Activated effector memory CD4-positive, alpha-beta T cell treated with Interleukin-2 at 50 U/mL for 16 hours (primary cell): ENCODE results near the gene XKR3.
"Not testable (repeated sequence)": the region's sequence is repeated elsewhere in the genome, so short reads cannot be mapped to it uniquely, and the experiment has no call there.

ENCODE experiments used
- DNase-seq: peaks from one replicate; pipeline ENCODE4 v3.0.0-alpha.2; 2020

XKR3 gene

DNA sequence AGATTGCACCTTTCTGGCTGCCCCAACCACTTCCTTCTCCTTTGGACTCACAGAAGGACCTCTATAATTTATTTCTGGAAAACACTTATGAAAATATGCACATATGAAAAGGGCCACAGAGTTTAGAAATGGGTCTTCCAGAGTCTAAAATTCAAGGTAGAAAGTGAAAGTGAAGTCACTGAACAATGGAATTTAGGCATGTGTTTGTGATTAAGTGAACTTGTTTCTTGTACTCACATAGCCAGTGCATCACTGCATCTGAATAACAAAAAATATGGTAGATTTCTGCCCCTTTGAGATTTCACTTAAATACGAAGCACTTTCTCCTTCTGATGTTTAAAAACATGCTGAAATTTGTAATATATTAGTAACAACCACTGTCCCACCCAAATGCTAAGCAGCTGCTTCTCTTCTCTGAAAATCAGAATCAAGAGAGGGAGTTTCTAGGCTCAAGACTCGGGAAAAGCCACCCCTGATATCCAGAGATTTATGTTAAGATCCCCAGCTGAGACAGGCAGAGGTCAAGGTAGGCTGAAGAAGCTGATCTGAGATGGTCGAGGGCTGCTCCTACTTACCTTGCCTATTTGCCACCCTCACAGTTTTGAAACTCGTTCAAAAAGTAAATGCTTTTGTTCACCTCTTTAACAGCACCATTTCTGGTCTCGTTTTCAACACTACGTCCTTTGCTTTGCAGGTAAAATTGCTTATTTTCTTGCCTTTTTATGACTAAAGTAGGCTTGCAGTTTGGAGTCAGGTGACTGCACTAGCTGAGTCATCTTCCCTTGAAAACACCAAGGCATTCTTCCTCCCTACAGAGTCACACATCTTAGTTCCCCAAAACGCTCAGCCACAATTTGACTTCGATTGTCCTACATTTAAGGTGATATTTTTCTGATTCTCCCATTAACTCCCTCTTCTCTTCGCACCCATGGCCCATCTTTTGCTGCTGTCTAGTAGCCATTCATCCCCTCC lies at the start of gene XKR3:
Gene XKR3, minus strand, starts transcription at position 696 of the 972 bp plus-strand sequence. CDS start 17,338 bp downstream, outside the sequence.
- no peak for DNase-seq

DNA sequence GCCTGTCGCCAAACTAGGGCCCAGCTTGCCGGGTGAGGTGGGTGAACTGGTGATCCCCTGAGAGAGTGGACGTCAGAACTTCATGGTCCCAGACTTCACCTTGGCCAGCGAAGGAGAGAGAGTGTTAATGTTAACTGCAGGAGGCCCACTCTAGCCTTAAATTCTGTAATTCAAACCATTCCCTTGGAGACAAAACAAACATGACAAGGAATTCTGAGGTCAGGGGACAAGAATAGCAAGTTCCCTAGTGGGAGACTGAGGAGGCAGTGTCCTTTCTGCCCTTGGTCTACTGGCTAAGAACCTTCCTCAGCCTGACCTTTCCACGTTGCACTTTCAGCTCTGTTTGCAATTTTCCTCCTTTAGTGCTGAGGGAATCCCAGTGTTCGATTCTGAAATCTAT lies 44.4 kb upstream of the XKR3 start:
- DNase-seq = not testable (repeated sequence)

DNA sequence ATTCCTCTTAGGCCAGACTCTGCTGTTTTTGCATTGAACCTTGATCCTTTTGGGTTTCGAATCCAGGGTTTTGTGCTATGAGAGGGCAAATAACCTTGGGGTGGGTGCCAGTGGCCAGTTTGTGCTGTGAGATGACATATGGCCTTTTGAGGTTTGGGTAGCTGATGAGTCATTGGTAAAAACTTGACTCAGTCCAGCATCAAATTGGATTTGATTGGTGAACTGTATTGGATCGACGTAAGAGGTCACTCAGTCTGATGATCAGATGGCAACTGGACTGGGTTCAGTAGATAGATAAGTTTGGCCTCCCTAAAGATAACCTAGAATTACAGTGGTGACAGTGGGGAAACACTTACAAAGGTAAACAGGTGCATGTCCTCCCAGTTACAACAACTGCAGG lies 41.0 kb upstream of the XKR3 start:
- DNase-seq = no peak

DNA sequence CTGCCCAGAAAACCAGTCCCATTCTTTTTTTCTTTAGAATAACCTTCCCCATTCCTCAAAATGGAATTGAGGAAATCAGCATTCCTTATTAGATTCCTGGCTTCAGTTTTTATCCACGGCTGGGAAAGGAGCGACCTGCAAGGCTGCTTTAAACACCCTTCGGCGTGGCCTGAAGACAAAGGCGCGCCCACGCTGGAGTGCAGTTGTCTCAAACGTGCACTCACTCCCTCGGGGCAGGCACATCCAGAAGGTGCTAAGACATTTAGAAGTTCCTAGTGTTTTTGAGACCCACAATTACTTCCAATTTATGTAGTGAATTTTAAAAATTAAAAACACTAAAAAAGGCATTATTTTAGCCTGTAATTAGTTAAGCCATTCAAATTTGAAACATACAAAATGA lies 31.6 kb upstream of the XKR3 start:
- not testable (repeated sequence) for DNase-seq

GRCh38 chr22:16854631-16855030 lies 29.4 kb upstream of the XKR3 start:
- no peak for DNase-seq

- not testable (repeated sequence) for DNase-seq
Measured at GRCh38 chr22:16851268-16851996, 26.2 kb upstream of the XKR3 start.

- no peak for DNase-seq
Measured at GRCh38 chr22:16847271-16847670, 22.1 kb upstream of the XKR3 start.

DNA sequence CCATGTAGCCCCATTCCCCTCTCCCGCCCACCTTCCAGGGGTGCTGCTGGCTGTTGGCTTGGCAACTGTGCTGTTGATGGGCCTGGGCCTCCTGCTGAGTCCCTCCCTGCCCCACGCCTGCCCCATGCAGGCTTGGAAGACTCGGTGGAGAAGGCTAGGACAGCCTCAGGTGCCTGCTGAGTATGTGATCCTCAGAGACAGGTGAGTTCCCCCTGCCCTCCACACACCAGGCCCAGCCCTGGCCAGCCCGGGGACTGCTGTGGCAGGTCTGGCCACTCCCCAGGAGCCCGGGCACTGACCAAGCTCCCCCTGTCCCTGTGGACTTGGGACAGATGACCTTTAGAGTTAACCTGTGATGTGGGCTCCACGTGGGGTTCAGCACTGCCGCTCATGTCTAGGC lies 20.7 kb upstream of the XKR3 start:
- DNase-seq = no peak

- no peak for DNase-seq
Measured at GRCh38 chr22:16845465-16845864, 20.3 kb upstream of the XKR3 start.

DNA sequence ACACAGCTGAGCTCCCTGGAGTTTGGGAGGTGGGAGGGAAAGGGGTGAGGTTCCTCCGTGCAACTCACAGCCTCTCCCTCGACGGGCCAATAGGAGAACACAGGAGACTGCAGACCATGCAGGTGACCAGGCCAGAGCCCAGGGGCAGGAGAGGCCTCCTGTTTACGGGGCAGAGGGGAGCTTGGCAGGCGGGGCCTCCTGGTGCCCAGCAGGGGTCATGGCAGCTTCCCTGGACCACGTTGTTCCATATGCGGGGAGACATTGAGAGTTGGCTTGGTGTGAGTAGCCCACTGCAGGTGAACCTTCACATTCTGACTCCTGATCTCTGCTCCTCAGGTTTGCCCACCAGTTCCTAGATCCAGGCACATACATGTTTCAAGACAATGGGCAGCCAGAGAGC lies 19.3 kb upstream of the XKR3 start:
- DNase-seq = no peak

DNA sequence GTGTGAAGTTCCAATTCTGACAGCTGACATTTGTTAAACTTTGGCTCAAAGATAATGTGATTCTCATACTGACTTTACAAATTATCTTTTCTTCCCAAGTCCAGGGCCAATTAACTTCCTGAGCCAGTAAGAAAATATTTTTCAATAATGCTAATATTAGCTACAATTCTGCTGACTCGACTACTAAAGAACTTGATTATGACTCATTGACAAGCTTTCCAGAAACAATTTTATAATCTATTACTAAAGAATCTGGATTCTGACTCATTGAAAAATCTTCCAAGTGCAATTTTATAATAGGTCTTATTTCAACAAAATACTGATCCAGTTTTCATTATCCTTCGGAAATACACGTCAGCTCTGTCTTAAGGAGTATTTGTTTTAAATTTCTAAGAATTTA lies 12.9 kb upstream of the XKR3 start:
- DNase-seq = no peak

DNA sequence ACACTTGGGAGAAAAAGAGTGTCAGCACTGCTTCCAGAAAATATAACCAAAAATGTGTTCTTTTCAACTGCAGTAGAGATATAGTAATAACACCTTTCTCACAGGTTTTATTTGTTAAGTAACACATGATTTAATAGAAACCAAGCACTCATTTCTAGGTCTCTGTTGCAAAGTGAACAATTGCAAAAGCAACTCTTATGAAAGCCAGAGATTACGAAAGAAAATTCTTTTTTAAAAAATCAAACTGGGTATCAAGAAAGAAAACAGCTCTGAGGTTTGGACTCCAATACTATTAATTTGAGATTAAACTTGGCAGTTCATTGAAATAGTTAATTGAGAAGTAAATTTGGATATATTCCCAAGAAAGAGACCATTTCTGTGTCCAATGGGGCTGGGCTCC lies 9.8 kb upstream of the XKR3 start:
- no peak for DNase-seq

- no peak for DNase-seq
Measured at GRCh38 chr22:16831257-16831656, 6.0 kb upstream of the XKR3 start.

DNA sequence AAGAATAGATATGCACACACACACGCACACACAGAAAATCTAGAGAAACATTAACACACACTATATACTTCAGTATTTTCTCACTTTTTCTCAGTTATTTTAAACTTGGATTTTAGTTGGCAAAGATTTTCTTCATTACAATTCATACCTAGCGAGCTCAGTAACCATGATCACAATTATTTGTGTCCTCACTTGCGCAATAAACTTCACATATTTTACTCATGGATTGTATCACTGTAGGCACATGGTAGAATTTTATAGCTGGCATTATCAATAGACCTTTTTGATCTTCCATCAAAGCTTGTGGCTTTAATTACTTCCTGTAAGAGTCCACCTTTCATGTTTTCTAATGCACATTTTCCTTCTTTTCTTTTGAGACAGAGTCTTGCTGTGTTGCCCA lies 4.8 kb upstream of the XKR3 start:
- no peak for DNase-seq

DNA sequence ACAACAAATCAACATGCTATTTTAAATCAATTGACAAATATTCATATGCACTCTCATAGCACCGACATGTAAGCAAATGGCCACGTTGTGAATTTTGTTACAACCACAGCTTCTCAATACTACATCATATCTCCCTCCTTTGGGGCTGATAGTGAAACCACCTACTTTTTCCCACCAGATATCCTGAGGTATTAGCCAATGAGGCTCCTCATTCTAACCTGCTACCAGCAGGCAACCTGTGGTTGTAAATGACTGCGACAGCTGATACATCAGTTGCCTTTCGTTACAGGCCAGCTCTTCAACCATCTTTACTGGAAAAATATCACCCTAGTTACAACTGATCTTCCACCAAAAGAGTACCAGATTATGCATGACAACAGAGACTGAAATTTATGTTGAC lies 3.7 kb upstream of the XKR3 start:
- no peak for DNase-seq

GRCh38 chr22:16827506-16827905 lies 2.3 kb upstream of the XKR3 start:
- DNase-seq = no peak

- DNase-seq = no peak
Measured at GRCh38 chr22:16819249-16819648, 6.0 kb downstream of the XKR3 start.

DNA sequence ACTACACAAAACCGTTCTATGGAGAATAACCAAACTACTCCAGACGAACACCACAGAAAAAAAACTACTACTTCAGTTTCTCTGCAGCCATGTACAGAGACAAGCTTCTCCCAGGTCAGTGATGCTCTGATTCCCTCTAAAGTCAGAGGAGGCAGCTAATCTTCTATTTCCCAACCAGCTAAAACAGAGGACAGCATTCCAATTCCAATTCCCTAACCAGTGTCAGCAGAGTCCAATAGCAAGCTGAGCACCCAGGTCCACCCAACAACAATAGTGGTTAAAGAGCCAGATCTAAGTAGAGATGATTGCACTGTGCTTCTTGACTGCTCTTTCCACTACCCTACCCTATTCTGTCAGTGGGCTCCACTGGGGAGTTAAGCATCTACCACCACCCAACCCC lies 6.7 kb downstream of the XKR3 start:
- no peak for DNase-seq

- DNase-seq = no peak
Measured at GRCh38 chr22:16815073-16815472, 10.1 kb downstream of the XKR3 start.

GRCh38 chr22:16810188-16810802 lies 14.9 kb downstream of the XKR3 start:
- DNase-seq = no peak

- no peak for DNase-seq
Measured at GRCh38 chr22:16808744-16809143, 16.5 kb downstream of the XKR3 start.

DNA sequence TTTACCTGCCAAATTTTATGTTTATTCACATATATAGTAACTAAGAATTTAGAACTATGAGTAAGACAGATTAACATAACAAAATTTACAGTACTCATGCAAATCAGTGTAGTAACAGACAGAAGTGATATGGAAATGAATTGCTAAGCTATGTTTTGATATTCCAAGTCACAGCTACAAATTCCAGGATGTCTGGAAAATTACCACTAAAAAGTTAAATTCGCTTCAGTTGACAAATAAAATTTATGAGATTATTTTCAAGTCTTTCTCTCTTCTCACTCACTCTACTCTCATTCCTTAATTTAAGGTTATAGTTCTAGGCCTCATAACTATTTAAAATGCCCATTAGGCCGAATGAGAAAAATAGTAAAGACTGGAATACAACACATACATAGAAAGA lies 18.1 kb downstream of the XKR3 start:
- no peak for DNase-seq

DNA sequence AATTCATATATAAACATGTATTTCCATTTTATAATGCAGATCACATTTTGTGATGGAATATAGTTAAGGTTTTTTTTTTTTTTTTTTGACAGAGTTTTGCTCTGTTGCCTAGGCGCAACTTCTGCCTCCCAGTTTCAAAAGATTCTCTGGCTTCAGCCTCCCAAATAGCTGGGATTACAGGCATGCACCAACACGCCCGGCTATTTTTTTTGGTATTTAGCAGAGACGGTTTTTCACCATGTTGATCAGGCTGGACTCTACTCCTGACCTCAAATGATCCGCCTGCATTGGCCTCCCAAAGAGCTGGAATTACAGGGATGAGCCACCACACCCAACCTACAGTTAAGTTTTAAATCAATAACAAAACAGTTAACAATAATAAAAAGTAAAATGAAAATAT lies 18.8 kb downstream of the XKR3 start:
- no peak for DNase-seq

GRCh38 chr22:16804882-16805281 lies 20.3 kb downstream of the XKR3 start:
- DNase-seq = no peak
